Natural killer cell treated with Interleukin-12 subunit alpha and Interleukin-12 subunit beta and Interleukin-15 and Interleukin-18, amount 100 ng/mL, for 72 hours (primary cell): Measurements from ENCODE around the gene SMURF1. TPM values are rescaled to one million over a fixed set of nuclear protein-coding genes. Genes with fewer than 3 reads are reported as not detected.

ENCODE experiments used
- ATAC-seq, 2 donors: fragments of 150-1000 bp; cut with Tn5 transposase in 1 of 2; sonication (Bioruptor Pico), chemical (Tn5 transposase) in 1 of 2; 2 replicates each; pipeline ENCODE4 v1.10.0; 2021
- DNase-seq: peaks from one replicate; pipeline ENCODE4 v3.0.0; 2022; ENCODE audit warnings: low spot score
- H3K27ac Mint-ChIP-seq, 2 donors: 1 replicate in 1 of 2; 2 replicates in 1 of 2; pipeline ENCODE4 v1.8.0; 2022; ENCODE audit warnings: mixed read lengths in 2 of 2, mild to moderate bottlenecking in 1 of 2, moderate library complexity in 1 of 2
- H3K27me3 Mint-ChIP-seq, 2 donors: 1 replicate in 1 of 2; 2 replicates in 1 of 2; pipeline ENCODE4 v1.8.0; 2022; ENCODE audit warnings: mixed read lengths in 2 of 2
- H3K36me3 Mint-ChIP-seq: one replicate; pipeline ENCODE4 v1.8.0; 2022; ENCODE audit warnings: mixed read lengths
- H3K4me1 Mint-ChIP-seq, 2 donors: 1 replicate in 1 of 2; 2 replicates in 1 of 2; pipeline ENCODE4 v1.8.0; 2022; ENCODE audit warnings: low read depth in 2 of 2, mixed read lengths in 2 of 2, mild to moderate bottlenecking in 1 of 2
- H3K4me3 Mint-ChIP-seq: one replicate; pipeline ENCODE4 v1.8.0; 2022; ENCODE audit warnings: mixed read lengths
- H3K9me3 Mint-ChIP-seq: 2 replicates; pipeline ENCODE4 v1.8.0; 2022; ENCODE audit warnings: mixed read lengths
- total RNA-seq, 2 donors: library from RNA; stranded (reverse); gene quantifications; one replicate each; pipeline ENCODE4 v1.2.3, GENCODE V29; 2022

The SMURF1 gene
- total RNA-seq, 2 donors from 2014 or later, result 19.9 to 27.1 TPM

DNA sequence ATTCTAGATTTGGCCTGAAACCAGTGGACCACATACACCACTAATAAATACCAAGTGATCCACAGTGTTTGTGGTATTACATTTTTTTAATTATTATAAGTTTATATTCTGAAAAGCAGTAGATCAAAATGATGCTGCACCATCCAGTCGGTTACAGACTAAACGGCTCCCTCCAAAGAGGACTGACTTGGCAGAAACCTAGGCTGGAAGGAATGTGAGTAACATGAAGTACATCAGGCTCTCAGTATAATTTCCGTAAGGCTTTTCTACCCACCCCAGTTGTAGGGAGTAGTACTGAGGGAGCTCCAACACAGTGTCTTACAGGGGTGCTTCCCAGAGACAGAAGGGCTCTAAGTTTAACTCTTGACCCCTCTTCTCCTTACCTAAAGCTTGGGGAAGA, 146.1 kb downstream of the SMURF1 start:
- ATAC-seq, result no peak
- H3K4me1 Mint-ChIP-seq, result peaks cover 9 to 22% of the 10 kb centered on the region in 2 donors
- no peak for DNase-seq
- no peaks in the 10 kb centered on the region for H3K27me3 Mint-ChIP-seq
- peaks cover 17% of the 10 kb centered on the region for H3K36me3 Mint-ChIP-seq
- no peaks in the 10 kb centered on the region for H3K9me3 Mint-ChIP-seq
- H3K27ac Mint-ChIP-seq, result no peak overlapping the region
- H3K4me3 Mint-ChIP-seq, result no peak overlapping the region

GRCh38 chr7:98996150-98996552, 147.8 kb downstream of the SMURF1 start:
- Mint-ChIP-seq H3K9me3 (no peaks in the 10 kb centered on the region), H3K27ac (no peak overlapping the region), H3K27me3 (no peaks in the 10 kb centered on the region), H3K4me3 (no peak overlapping the region), H3K4me1 (peaks cover 9 to 12% of the 10 kb centered on the region in 2 donors), H3K36me3 (peaks cover 32% of the 10 kb centered on the region)
- ATAC-seq (peak in 1 of 2 donors; percentile 41), DNase-seq (no peak)

- H3K27me3 Mint-ChIP-seq, result no peaks in the 10 kb centered on the region
- DNase-seq, result no peak
- H3K36me3 Mint-ChIP-seq, result peaks cover 26% of the 10 kb centered on the region
- ATAC-seq, result peak in 1 of 2 donors; percentile 8
- no peak overlapping the region for H3K4me3 Mint-ChIP-seq
- H3K27ac Mint-ChIP-seq, result no peak overlapping the region
- no peaks in the 10 kb centered on the region for H3K9me3 Mint-ChIP-seq
- peaks cover 8 to 9% of the 10 kb centered on the region in 2 donors for H3K4me1 Mint-ChIP-seq
Observed at GRCh38 chr7:98995523-98996149, 148.3 kb downstream of the SMURF1 start.

- DNase-seq (no peak), ATAC-seq (peak in 1 of 2 donors; percentile 40)
- Mint-ChIP-seq H3K9me3 (no peaks in the 10 kb centered on the region), H3K27ac (no peak overlapping the region), H3K4me3 (no peak overlapping the region), H3K27me3 (no peaks in the 10 kb centered on the region), H3K4me1 (peaks cover 8 to 9% of the 10 kb centered on the region in 2 donors), H3K36me3 (peaks cover 26% of the 10 kb centered on the region)
Observed at GRCh38 chr7:98995111-98995510, 148.8 kb downstream of the SMURF1 start.

DNA sequence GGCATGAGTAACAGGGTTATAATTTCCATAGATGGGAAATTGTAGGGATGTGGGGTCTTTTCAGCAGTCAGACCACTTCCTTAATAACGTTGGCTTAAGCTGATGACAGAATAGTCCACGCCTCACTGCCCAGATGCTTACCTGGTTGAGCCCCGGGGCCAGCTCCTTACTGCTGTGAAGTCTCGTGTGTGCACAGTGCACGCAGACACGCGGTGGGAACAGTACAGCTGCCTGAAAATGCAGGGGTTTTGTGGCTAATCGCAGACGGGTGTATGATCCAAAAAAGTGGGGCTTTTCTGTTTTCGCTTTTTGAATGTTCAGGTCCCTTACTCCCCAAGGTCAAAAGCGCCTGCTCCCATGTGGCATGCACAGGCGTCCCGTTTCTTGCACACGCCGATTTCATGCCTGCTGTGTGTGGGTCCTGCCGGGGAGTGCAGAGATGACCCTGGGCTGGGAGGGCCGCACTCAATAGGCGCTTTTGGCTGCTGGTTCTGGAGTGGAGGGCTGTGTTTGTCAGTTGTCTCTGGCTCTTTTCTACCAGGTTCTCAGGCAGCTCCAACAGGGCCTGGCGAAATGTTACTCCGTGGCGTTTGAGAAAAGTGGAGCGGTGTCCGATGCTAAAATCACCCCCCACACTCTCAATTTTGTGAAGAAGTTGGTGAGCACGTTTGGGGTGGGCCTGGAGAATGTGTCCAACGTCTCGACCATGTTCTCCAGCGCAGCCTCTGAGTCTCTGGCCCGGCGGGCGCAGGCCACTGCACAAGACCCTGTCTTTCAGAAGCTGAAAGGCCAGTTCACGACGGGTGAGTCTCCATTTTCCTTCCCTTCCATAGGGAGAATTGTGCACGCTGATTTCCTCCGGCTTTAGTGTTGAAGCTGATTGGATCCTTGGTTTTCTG, 149.6 kb downstream of the SMURF1 start:
- no peak overlapping the region for H3K27ac Mint-ChIP-seq
- H3K9me3 Mint-ChIP-seq, result no peaks in the 10 kb centered on the region
- no peak overlapping the region for H3K4me3 Mint-ChIP-seq
- H3K27me3 Mint-ChIP-seq, result no peaks in the 10 kb centered on the region
- ATAC-seq, result no peak
- H3K36me3 Mint-ChIP-seq, result peaks cover 26% of the 10 kb centered on the region
- DNase-seq, result no peak
- H3K4me1 Mint-ChIP-seq, result peaks cover 8 to 9% of the 10 kb centered on the region in 2 donors

DNA sequence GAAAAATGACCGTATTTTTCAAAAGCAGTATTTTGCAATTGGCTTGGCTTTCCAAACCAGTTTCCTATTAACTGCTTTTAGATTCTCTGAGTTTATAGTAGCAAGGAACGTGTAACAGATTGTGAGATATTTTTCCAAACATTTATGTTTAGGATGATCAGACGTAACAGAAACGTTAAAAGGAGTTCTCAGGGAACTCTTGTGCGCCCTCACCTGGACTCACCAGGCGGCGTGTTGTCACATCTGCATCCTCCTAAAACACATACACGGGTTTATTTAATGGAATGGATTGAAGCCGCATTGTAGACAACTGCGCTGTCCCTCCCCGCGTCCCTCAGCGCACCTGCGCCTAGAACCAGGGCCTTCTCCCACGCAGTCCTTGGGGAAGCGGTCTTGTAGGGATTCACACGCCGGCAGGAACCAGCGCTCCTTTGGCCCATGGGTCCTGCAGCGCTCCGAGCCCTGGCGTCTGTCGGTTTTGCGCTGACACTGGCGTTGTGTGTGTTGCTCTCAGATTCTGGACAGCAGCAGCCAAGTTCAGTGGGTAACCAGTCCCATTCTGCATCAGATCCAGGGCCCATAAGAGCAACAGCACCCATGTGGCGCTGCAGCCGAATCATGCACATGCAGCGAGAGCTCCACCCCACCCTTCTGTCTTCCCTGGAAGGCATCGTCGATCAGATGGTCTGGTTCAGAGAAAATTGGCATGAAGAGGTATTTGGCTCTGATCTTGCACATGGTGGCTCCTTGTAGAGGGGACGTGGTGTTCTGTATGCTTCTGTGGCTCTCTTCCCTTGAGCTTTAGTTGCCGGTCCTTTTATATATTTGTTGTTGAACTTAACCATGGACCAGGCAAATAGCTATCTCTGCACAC, 150.6 kb downstream of the SMURF1 start:
- Mint-ChIP-seq H3K27ac (no peak overlapping the region), H3K27me3 (no peaks in the 10 kb centered on the region), H3K36me3 (peaks cover 27% of the 10 kb centered on the region), H3K9me3 (no peaks in the 10 kb centered on the region), H3K4me1 (peaks cover 8 to 9% of the 10 kb centered on the region in 2 donors), H3K4me3 (no peak overlapping the region)
- no peak for ATAC-seq
- no peak for DNase-seq

- H3K9me3 Mint-ChIP-seq, result no peaks in the 10 kb centered on the region
- H3K4me3 Mint-ChIP-seq, result no peak overlapping the region
- DNase-seq (no peak), ATAC-seq (peak in 1 of 2 donors; percentile 41)
- no peak overlapping the region for H3K27ac Mint-ChIP-seq
- peaks cover 39% of the 10 kb centered on the region for H3K36me3 Mint-ChIP-seq
- no peaks in the 10 kb centered on the region for H3K27me3 Mint-ChIP-seq
- H3K4me1 Mint-ChIP-seq, result peaks cover 8 to 9% of the 10 kb centered on the region in 2 donors
Observed at GRCh38 chr7:98992076-98992475, 151.8 kb downstream of the SMURF1 start.

GRCh38 chr7:98991141-98991540, 152.8 kb downstream of the SMURF1 start:
- Mint-ChIP-seq H3K4me3 (no peak overlapping the region), H3K27ac (no peak overlapping the region), H3K9me3 (no peaks in the 10 kb centered on the region), H3K27me3 (no peaks in the 10 kb centered on the region), H3K4me1 (peaks cover 7 to 8% of the 10 kb centered on the region in 2 donors), H3K36me3 (peaks cover 47% of the 10 kb centered on the region)
- no peak for ATAC-seq
- DNase-seq, result no peak

- peaks cover 0 to 3% of the 10 kb centered on the region in 2 donors for H3K4me1 Mint-ChIP-seq
- H3K36me3 Mint-ChIP-seq, result peaks cover 48% of the 10 kb centered on the region
- H3K4me3 Mint-ChIP-seq, result no peak overlapping the region
- ATAC-seq, result no peak
- no peak overlapping the region for H3K27ac Mint-ChIP-seq
- DNase-seq, result no peak
- peaks cover 5% of the 10 kb centered on the region for H3K9me3 Mint-ChIP-seq
- no peaks in the 10 kb centered on the region for H3K27me3 Mint-ChIP-seq
Observed at GRCh38 chr7:98990356-98990755, 153.6 kb downstream of the SMURF1 start.

DNA sequence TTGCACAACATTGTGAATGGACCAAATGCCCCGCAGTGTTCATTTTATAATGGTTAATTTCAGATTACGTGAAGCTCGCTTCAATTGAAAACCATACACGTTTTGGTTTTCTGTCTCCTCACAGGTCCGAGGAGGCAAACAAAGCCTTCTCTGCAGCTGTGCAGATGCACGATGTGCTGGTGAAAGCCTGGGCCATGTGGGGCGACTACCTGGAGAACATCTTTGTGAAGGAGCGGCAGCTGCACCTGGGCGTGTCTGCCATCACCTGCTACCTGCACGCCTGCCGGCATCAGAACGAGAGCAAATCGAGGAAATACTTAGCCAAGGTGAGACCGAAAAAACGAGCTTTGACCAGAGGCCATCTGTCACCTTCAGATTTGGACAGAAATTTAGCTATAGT, 155.3 kb downstream of the SMURF1 start:
- no peak overlapping the region for H3K4me3 Mint-ChIP-seq
- no peak for ATAC-seq

GRCh38 chr7:98985945-98986344, 158.0 kb downstream of the SMURF1 start:
- H3K36me3 Mint-ChIP-seq, result peaks cover 57% of the 10 kb centered on the region
- DNase-seq (no peak), ATAC-seq (no peak)
- no peaks in the 10 kb centered on the region for H3K27me3 Mint-ChIP-seq
- peaks cover 0 to 3% of the 10 kb centered on the region in 2 donors for H3K4me1 Mint-ChIP-seq
- no peak overlapping the region for H3K4me3 Mint-ChIP-seq
- peaks cover 5% of the 10 kb centered on the region for H3K9me3 Mint-ChIP-seq
- no peak overlapping the region for H3K27ac Mint-ChIP-seq

More for the DNA sequence above, 155.3 kb downstream of the SMURF1 start:
- DNase-seq, result no peak
- H3K27me3 Mint-ChIP-seq, result no peaks in the 10 kb centered on the region
- H3K9me3 Mint-ChIP-seq, result peaks cover 5% of the 10 kb centered on the region
- peaks cover 0 to 3% of the 10 kb centered on the region in 2 donors for H3K4me1 Mint-ChIP-seq
- H3K27ac Mint-ChIP-seq, result no peak overlapping the region
- peaks cover 63% of the 10 kb centered on the region for H3K36me3 Mint-ChIP-seq

DNA sequence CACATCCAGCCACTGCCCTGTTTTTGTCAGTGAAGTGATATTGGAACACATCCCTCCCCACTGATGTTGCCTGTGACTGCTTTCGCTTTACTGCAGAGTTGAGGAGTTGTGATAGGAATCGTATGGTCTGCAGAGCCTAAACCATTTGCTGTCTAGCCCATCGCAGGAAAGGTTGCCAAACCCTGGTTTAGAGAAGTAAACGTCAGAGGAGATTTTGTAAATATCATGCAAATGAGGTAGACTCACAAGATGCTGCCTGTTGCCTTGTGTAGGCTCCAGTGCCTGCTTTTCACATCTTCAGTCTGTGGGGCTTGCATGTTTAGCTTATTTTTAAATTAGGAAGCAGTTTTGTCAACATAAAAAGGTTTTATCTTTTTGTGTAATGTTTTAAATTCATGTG, 158.5 kb downstream of the SMURF1 start:
- Mint-ChIP-seq H3K9me3 (peaks cover 5% of the 10 kb centered on the region), H3K27me3 (no peaks in the 10 kb centered on the region), H3K4me1 (peaks cover 0 to 3% of the 10 kb centered on the region in 2 donors), H3K4me3 (no peak overlapping the region), H3K27ac (no peak overlapping the region), H3K36me3 (peaks cover 57% of the 10 kb centered on the region)
- DNase-seq (no peak), ATAC-seq (no peak)

GRCh38 chr7:98984126-98984525, 159.8 kb downstream of the SMURF1 start:
- Mint-ChIP-seq H3K27ac (no peak overlapping the region), H3K9me3 (peaks cover 5% of the 10 kb centered on the region), H3K4me3 (no peak overlapping the region), H3K36me3 (peaks cover 64% of the 10 kb centered on the region), H3K4me1 (peaks cover 0 to 3% of the 10 kb centered on the region in 2 donors), H3K27me3 (no peaks in the 10 kb centered on the region)
- ATAC-seq (no peak), DNase-seq (no peak)
